ENCODE results near the gene AGBL1.

AGBL1 gene

GRCh38 chr15:86236356-86237110 lies 156.9 kb downstream of the AGBL1 start:
- DNase-seq (ENCODE audit: low read depth in 2 of 2): no peak

- no peak for DNase-seq (ENCODE audit: low read depth in 2 of 2)
Observed at GRCh38 chr15:86237111-86237500, 157.4 kb downstream of the AGBL1 start.

- no peak for DNase-seq (ENCODE audit: low read depth in 2 of 2)
Observed at GRCh38 chr15:86247249-86247955, 167.7 kb downstream of the AGBL1 start.

- no peak for DNase-seq (ENCODE audit: low read depth in 2 of 2)
Observed at GRCh38 chr15:86255247-86255646, 175.6 kb downstream of the AGBL1 start.

GRCh38 chr15:86256628-86257027 lies 177.0 kb downstream of the AGBL1 start:
- no peak for DNase-seq (ENCODE audit: low read depth in 2 of 2)

DNA sequence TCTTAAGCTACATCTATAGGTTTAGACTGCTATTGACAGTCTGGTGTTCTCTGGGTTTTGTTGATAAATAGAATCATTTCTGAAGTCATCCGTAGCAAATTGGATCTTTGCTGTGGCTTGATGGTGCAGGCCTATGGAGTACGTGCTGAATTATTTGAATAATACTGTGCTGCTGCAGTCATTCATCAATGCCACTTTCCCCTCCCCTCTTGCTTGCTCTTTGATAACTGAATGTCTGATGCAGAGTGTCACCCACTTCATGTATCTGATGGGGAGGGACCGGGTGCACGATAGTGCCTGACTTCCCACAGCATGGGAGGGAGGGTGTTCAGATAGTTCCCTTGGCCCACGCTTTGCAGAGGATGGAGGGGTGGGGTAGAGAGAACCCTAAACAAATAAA lies 179.9 kb downstream of the AGBL1 start:
- no peak for DNase-seq (ENCODE audit: low read depth in 2 of 2)

DNA sequence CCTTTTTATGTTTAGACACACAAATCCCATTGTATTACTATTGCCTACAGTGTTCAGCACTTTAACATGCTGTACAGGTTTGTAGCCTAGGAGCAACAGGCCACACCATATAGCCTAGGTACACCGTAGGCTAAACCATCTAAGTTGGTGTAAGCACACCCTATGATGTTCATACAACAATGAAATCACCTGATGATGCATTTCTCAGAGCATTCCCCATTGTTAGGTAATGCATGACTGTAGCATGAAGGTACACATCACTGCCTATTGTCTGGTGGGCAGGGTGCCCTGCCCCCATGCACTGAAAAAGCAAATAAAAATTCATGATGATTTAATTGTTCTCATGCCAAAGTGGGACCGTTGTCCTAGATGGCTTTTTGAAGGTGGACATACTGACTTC lies 183.6 kb downstream of the AGBL1 start:
- no peak for DNase-seq (ENCODE audit: low read depth in 2 of 2)

DNA sequence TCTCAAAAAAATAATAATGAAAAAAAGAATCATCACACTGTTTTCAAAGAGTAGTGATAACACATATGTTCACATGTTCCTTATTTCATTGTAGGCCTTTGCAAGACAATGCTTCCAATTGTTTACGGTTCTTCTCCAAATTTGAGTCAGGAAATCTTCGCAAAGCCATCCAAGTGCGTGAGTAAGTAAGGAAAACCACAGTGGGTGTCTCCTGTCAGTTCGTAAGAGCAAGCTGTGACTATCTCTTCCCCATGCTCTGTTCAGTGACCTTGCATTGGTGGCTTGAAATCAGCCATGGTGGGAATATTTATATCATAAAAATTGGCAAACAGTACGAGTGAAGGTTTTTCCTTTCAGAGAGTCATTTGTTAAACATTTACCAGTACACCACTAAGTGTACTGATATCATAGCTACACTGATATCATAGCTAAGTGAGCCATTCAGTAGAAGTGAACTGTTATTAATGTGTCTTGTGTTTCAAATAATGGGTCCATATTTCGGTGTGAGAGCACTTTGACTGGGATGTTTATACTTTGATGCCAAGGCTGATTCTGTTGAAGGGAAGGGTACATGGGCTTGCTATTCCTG lies 187.3 kb downstream of the AGBL1 start:
- DNase-seq (ENCODE audit: low read depth in 2 of 2): no peak

DNA sequence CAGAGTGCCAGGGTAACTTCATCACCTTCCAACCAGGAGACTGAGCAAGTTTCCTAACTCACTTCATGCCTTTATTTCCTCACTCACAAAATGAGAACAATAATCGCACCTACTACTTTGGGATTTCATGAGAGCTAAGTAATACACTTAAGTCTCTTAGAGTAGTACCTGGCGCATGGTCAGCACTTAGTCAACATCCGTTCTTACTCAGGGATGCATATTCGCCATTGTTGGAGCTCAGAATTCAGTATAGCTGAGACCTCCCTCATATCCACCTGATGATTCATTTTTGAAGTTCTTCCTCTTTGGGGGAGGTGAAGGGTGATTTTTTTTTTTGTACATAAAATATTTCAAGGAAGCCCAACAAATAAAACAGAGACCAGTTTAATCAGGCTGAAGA lies 188.2 kb downstream of the AGBL1 start:
- DNase-seq (ENCODE audit: low read depth in 2 of 2): no peak

- no peak for DNase-seq (ENCODE audit: low read depth in 2 of 2)
Observed at GRCh38 chr15:86268558-86268957, 188.9 kb downstream of the AGBL1 start.

DNA sequence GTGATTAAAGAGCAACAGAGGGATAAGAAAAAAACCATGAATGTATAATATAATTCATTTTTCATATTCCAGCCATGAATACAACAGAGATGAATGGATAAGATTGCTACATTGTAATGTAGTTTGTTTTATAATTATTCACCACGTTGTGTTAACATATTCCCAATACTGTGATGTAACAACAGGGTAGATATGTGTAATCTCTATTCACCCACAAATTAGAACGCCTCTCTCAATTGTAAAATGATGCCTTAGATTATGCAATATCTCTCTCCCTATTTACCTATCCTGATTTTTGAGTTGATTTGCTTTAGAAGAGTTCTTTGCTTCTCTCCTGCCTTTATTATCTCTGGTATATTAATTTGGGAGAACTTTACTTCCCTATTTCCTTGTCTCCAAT lies 193.6 kb downstream of the AGBL1 start:
- DNase-seq (ENCODE audit: low read depth in 2 of 2): no peak

- DNase-seq (ENCODE audit: low read depth in 2 of 2): no peak
Observed at GRCh38 chr15:86275361-86275760, 195.7 kb downstream of the AGBL1 start.

DNA sequence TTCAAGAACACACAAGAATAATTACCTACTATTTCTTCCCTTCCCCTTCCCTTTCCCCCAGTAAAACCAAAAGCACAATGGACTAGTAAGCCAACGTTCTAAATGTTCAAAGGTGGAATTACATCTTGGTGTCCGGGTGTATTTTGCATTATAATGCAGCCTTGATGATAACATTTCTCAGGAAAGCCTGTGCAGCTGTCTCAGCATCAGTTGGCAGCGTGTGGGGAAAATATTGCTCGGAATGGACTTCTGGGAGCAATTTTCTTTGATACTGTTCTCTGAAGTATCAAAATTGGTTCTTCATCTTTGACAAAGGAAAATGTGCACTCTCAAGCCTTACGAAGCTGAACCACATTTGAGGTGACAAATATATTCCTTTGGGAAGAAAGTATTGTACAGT lies 198.9 kb downstream of the AGBL1 start:
- DNase-seq (ENCODE audit: low read depth in 2 of 2): no peak

DNA sequence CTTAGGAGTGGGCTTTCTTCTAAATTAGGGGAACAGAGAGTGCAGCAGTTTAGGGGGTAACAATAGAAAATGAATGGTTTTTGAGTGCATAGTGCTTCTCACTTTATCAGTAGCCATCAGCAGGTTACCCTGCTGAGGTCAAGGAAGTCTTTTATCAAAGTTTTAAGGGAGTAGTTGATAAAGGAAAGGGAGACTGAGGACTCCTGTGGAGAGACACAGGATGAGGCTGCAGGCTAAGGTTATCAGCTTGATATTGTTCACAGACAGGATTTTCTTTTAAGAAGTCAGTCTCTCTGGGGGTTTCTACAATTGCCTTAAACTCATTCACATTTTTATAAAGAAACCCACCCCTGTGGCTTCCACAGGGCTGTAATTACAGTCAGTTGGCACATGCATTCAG lies 205.0 kb downstream of the AGBL1 start:
- no peak for DNase-seq (ENCODE audit: low read depth in 2 of 2)

DNA sequence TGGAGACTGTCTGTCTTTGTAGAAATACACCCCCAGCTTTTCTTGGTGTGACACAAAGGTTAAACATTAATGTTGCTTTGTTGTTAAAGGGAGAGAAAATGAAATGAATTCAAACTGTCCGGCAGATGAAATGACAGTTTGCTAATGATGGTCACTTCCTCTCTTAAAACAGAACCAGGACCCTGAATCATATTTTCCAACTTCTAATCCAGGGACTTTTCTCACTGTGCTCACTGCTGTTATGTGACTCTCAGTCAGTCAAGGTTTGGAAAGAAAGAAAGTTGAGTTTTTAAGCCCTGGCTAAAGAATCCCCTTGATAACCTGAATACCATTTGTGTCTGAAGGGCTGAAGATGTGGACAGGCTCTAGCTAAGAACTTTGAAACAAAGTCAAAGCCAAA lies 215.8 kb downstream of the AGBL1 start:
- DNase-seq (ENCODE audit: low read depth in 2 of 2): no peak

DNA sequence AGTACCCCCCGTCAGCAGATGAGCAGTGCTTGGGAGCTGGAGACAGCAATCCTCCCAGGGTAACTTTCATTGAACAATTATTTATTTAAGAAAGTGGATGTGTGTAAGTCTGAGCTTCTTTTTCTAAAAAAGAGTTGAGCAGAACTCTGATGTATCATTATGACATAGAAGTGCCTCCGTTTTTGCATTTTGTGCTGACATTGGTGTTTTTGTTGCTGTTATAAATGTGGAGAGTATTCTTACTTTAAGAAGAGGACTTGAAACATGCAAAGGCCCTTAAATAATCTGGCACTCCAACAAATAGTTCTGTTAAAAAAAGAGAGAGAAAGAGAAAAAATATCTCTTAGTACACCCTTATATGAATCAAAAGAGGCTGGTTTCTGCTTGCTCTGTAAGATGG lies 217.1 kb downstream of the AGBL1 start:
- DNase-seq (ENCODE audit: low read depth in 2 of 2): no peak

- no peak for DNase-seq (ENCODE audit: low read depth in 2 of 2)
Observed at GRCh38 chr15:86300390-86301125, 220.9 kb downstream of the AGBL1 start.

DNA sequence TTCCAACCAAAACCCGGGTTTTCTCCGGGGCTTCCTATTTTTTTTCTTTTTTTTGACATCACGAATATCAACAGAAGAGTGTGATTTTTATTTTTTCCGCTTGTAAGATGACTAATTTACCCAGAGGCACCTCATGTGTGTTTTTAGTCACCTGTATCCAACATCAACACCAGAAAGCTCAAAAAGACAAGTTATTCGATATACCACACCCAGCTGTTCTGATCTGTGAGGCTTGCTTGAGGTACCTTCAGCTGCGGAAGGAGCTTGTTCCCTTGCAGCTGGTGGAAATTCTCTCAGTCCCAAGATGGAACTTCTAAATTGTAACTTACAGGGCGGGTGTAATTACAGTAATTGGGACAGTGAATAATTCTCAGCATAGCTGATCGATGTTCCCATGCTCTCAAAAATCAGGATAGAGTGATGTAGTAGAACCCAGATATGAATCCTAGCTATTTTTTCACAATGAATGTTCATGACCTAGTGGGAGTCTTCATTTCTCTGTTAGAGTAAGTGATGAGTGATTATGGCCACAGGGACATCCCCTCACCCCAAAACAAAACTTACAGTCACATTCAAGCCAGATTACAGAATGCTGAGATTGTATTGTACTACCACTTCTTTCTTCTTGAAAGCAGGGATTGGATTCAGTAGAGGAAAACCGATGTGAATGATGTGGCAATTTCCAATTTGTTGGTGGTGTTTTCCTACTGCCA lies 232.1 kb downstream of the AGBL1 start:
- no peak for DNase-seq (ENCODE audit: low read depth in 2 of 2)

- DNase-seq (ENCODE audit: low read depth in 2 of 2): no peak
Observed at GRCh38 chr15:86312486-86312885, 232.8 kb downstream of the AGBL1 start.

DNA sequence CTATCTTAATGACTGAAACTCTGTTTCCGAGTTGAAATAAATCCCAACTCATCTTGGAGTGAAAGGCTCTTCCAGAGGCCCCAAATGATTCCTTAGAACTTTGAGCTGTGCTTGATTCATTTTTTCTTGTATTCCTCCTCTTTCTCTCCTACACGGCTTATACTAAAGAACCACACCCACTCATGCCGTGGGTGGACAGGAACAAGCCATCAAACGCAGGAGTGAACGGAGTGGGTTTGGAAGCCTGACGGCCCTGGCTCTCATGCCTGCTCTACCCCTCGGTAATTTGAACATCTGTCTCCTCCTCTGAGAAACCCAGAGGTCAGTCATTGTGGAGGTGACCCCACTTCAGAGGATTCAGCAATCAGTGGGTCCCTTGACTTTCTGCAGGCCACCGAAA lies 236.5 kb downstream of the AGBL1 start:
- no peak for DNase-seq (ENCODE audit: low read depth in 2 of 2)

DNA sequence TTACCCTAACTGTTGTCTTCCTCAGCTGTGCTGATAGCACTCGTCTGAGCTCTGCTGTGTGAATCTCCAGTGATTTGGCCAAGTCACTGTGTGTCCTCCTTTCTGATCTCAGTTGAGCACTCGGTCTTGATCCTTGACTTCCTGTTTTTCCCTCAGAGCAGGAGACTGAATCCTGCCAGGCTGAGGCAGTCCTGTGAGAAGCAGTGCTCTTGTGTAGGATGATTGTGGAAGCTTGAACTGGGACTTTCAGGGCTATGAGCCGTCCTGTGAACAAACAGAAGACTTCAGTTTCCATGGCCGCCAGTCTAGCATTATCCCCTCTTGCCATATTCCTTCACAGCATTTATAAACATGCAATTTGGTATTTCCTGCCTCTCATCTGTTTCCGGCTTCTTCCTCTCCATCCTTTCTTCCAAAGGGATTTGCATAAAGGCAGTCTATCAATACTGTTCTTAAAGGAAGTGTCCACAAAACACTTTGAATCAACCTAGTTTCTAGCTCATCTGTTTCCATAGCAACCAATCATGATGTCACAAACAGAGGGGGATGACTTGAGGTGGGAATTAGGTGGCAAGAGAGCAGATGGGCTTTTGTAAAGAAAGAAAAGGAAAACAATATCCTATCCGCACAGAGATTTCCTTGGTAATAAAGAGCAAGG lies 237.2 kb downstream of the AGBL1 start:
- no peak for DNase-seq (ENCODE audit: low read depth in 2 of 2)
